Erythroblast (primary cell): Measurements from ENCODE around the gene IPO11.

ENCODE experiments used
- GATA1 ChIP-seq: IDR thresholded peaks from 2 replicates; pipeline ENCODE4 v1.6.1; 2011; ENCODE audit warnings: low read depth, mild to moderate bottlenecking, control low read depth, low read length, moderate library complexity
- POLR2A ChIP-seq: IDR thresholded peaks from 2 replicates; pipeline ENCODE4 v1.6.1; 2011; ENCODE audit warnings: mild to moderate bottlenecking, low read length

DNA sequence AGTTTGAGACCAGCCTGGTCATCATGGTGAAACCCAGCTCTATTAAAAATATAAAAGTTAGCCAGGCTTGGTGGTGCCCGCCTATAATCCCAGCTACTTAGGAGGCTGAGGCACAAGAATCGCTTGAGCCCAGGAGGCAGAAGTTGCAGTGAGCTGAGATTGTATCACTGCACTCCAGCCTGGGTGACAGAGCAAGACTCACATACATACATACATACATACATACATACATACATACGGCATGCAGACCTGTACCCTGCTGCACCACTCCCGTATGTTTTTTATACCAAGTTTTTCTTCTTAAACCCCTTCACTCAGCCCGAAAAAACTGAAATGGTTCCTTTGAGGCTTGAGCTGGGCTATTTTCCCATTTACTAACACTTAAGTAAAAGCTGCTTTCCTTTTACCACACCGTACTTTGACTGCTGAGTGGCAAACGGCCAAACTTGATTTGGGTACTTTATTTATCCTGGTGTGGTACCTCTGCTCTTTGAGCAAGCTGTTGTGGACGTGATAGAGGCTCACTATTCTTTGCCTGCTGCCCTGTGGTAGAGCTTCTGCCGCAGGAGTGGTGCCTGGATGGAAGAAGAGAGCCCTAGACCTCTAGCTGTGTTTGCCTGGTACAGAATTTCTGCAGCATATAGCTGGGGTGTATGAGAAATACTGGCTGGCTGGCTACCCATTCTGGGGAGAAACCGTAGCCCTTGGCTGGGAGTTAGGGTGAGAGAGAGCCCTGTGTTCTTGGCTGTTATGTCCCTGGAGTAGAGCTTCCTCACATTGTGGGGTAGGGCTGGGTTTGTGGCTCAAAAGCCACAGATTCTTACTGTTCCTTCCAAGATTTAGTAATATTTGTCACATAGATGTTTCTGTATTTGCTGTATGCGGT, 19.4 kb downstream of the IPO11 start:
- TF ChIP-seq POLR2A (no peak), GATA1 (no peak)
